Measurements from ENCODE around the gene STAG2.
A peak's percentile ranks its signal among the peaks of the same experiment; 100 is the strongest.
"Not testable (repeated sequence)": the region's sequence is repeated elsewhere in the genome, so short reads cannot be mapped to it uniquely, and the experiment has no call there.

Gene STAG2

DNA sequence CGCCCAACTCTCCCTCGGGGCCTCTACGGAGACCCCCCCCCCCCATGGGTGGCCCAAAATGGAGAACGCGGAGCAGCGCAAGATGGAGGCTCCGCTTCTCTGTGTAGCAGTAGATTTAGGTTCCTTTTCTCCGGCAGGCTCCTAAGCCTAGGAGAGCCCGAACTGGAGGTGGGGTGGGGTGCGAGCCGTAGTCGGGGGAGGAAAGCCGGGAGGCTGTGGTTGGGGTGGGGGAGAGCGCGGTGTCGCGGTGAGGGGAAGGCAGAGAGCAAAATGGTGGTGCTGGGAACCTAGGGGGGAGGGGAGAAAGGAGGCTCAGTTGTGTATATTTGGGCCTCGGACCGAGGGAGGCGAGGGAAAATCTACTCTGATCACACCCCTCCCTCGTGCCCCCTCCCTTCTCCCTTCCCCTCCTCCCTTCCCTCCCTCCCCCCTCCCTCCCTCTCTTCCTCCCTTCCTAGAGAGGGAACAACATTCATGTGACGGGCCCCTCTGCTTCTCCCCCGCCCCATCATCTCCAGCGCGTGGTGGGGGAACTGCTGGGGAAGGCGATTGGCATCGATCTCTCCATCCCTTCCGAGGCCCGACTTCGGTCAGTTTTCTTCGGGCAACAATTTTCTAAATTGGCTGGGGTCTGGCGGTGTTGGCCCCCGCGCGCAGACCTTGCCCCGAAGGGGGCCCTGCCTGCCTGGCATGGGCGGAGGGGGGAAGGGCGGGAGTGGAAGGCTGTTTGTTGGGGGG, at the start of gene STAG2:
Gene STAG2 (plus strand): TSS at position 439 of the 738 bp plus-strand sequence. CDS start 60,922 bp downstream, outside the sequence.
- DNase-seq (ENCODE audit: low read depth) = peak; percentile 25

DNA sequence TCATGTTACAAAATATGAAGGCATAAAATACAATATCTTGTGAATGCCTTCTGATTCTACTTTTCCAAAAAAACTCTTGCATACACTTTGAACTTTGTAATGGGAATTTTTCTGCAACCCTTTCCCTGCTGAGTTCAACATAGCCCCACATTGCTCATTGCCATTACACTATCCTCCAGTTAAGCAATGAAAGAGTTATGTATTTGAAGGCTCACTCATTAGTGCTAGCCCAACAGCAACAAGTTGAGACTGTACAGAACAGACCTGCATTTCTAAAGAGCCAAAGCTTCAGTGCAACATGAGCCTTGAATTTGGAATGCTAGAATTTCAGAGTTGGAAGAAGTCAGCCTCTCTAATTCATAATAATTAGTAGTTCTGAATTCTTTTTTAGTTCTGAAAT, 44.4 kb upstream of the STAG2 start:
- DNase-seq (ENCODE audit: low read depth) = no peak

DNA sequence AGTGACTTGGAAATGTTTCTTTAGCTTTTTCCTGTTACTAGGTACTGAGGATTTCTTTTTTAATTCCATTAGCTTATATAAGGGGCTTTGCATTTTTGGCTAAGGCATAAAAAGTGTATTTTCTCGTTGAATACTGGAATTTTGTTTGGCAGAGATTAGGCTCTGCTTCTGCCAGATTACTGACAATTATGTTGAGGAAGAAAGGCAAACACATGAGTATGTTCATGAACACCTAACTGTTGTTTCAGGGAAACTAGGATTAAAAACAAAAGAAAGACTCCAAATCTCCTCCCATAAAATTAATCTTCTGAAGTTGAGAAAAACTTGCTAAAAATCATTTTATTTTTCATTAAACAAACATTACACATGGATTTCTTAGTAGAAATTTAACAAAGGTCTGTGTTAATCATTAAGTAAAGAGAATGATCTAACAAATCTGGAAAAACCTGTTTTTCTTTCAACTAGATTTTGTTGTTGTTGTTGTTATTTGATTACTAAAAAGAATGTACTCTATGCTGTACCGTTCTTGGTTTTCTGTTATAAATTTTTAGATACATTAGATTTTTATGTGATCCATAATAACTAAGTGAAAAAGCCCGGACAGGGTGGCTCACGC, 43.3 kb upstream of the STAG2 start:
- DNase-seq (ENCODE audit: low read depth) = no peak

DNA sequence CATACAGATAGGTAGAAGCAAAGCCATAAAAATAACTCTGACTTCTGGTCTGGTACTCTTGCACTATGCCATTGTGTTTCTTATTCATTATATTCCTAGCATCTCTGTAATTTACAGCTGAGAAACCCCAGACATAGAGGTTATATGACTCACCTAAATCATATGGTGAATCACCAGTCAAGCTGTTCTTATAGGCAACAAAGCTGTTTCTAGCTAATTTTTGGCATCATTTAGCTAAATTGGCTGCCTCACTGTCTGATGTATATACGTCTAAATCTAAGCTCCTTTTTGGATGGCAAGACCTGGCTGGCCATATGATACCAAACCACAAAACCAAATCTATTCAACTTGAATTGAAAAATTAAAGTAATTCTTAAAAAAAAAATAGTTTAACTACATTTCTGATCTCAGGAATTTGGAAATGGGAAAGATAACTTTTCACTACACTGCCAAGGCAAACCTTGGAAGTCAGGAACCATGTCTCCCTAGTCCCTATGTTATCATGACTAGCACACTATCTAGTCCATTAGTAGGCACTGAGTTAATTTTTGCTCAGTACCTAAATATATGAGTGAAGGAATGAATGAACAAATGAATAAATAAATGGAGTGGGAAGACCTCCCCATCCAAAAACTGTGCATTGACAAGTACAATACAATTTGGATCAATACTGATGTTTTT, 41.3 kb upstream of the STAG2 start:
- DNase-seq (ENCODE audit: low read depth) = no peak

DNA sequence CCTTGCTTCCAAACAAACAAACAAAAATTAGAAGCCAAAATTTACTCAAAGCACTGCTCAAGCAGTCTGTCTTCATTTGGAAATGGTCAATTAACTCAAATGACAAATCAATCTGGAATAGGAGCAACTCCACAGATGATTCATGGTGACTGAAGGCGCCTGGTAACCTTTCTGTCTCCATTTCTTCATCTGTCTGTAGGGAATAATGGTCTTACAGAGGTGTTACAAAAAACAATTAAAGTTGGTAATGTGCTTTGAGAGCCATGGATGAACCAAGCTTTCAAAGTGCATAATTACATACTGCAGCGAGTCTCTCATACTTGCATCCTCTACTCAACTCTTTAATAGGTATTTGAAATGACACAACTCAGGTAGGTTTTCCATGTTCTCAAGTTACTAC, 38.3 kb upstream of the STAG2 start:
- no peak for DNase-seq (ENCODE audit: low read depth)

DNA sequence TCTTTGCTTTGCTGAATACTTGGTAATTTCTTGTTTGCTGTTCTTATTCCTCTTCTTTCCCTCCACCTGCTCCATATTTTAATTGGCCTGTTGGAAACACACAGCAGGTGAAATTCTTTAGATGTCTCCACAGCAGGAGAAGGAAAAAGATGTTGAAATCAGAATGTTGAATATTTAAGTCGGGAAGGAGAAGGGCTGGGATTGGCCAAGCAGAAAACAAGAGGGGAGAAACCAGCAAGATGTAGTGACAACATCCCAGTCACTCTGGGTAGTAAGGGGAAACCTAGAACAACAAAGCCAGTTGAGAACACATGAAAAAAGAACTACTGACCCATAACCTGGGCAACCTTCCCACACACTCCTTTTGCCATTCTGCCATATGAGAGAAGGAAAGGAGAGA, 37.3 kb upstream of the STAG2 start:
- no peak for DNase-seq (ENCODE audit: low read depth)

DNA sequence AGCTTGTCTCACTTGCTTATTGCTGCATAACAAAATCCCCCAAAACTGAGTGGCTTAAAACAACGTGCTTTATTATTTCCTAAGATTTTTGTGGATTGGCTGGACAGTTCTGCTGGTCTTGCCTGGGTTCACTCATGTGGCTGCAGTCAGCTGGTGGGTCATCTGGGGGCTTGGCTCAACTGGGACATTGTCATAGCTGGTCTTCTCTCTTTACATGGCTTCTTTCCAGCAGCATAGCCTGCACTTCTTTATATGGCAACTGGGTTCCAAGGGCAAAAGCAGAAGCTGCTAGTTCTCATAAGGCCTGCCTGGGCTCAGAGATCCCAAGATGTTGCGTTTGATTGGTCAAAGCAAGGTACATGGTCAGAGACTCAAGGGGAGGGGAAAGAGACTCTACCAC, 33.7 kb upstream of the STAG2 start:
- no peak for DNase-seq (ENCODE audit: low read depth)

DNA sequence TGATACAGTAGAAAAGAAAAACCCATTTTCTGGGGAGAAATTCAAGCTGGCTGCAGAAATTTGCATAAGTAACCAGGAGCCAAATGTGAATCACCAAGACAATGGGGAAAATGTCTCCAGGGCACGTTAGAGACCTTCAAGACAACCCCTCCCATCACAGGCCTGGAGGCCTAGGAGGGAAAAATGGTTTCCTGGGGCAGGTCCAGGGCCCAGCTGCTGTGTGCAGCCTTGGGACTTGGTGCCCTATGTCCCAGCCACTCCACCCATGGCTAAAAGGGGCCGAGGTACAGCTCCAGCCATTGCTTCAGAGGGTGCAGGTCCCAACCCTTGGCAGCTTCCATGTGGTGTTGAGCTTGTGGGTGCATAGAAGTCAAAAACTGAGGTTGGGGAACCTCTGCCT, 29.5 kb upstream of the STAG2 start:
- not testable (repeated sequence) for DNase-seq (ENCODE audit: low read depth)

DNA sequence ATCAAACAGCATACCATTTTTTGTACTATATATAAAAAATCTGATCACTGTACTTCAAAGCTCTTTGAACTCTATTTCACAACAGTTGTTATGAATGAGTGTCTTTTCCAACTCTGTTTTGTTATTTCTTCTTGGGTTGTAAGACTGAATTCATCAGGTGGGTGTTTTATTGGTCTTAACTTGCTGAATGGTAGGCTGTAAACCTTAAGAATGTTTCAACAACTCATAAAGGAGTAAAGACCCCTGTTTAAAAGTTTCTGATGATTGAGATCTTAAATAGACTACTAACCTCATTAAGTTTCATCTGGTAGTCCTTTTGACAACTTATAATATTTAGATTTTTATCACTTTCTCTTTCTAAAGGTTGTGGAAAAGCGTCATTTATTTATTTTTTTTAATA, 18.4 kb upstream of the STAG2 start:
- DNase-seq (ENCODE audit: low read depth) = no peak

DNA sequence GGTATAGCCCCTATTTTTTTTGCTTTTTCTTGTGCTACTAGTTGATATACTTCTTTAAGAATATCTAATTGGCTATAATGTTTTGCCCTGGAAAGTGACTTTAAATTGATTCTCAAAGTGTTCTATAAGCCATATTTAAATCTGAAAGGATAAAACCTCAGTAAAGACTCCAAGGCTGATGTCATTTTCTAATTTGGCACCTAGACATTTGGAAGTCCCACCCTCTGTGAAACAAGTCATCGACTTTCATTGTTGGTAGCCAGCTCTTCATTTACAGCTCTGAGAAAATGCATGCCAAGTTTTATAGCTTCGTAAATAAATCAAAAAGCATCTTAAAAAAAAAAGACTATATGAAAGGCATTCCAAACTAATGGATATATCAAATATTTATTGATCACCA, 18.0 kb upstream of the STAG2 start:
- DNase-seq (ENCODE audit: low read depth) = no peak

DNA sequence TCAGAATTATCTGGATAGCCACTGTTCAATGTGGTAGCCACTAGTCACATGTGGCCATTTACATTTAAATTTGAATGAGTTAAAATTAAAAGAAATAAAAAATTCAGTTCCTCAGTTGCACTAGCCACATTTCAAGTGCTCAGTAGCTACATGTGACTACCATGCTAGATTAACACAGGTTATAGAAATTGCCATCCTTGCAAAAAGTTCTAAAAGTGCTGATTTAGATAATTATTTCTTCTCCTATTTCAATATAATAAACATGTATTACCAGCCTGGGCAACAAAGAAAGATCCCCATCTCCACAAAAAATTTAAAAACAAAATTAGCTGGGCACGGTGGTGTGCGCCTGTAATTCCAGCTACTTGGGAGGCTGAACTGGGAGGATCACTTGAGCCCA, 11.7 kb upstream of the STAG2 start:
- DNase-seq (ENCODE audit: low read depth) = no peak

DNA sequence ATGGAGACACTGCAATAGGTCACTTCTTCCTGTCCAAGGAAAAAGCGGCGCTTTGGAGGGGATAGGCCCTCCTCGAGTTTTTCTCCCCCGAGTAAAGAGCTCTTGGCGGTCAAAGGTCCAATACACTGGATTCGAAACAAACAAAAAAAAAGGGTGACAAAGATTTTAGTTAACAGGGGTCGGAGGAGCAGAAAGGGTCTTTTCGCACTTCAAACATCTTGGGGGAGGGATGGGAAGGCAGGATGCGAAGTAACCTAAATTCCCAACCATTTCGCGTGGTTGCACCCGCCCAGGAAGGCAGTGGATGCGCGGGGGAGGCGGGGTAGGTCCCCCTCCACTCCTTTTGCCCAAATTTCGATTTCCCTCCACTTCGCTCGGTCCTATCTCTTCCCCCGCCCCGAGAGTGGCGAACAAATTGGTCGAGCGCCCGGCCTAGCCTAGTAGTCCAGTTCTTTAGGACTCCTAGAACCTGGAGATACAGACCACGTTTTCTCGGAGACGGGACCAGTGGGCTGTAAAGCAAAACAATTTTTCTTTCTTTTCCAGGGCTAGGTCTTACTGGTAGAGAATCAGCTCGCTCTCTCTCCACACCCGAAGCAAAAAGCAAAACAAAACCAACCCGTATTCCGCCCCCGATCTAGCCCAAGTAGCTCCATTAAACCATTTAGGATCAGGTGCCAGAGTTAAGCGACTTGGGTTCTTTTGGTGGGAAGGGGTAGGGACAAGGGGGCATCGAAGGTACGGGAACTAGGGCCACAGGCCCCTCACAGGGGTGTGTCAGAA, 2.0 kb upstream of the STAG2 start:
- DNase-seq (ENCODE audit: low read depth) = no peak

DNA sequence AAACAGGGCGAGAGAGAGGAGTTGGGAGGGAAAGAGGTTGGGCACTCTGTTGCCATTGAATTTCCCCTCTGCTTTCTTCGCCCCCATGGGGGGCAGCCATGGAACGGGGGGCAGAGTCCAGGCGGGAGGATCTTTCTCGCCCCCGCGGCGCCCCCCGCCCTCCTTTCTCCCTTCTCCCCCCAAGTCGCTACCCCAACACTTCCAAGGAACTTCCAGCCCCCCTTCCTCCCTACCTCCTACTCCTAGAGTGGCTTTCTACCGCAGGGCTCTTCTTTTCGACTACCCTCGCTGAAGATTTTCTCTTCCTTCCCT, 594 bp upstream of the STAG2 start:
- DNase-seq (ENCODE audit: low read depth) = no peak

DNA sequence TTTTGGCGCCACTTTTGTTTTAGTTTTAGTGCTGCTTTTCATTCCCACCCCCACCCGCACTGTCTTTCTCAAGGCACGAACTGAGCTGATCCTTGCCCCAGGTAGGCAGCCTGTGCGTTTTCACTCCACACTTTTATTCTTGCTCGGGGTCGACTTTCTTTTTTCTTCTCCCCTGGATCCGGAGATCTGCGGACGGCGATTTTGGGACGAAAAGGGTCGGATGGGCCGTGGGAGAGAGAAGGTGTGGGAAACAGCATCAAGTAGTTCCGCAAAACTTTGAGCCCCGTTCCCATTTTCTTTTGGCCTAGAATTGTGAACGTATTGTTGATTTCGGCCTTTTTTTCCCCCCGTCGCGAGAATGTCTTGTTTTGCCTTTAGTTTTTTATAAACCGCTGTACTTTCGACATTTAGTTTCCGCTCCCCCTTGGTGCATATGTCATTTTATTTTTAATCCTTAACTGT, 531 bp downstream of the STAG2 start:
- DNase-seq (ENCODE audit: low read depth) = no peak

DNA sequence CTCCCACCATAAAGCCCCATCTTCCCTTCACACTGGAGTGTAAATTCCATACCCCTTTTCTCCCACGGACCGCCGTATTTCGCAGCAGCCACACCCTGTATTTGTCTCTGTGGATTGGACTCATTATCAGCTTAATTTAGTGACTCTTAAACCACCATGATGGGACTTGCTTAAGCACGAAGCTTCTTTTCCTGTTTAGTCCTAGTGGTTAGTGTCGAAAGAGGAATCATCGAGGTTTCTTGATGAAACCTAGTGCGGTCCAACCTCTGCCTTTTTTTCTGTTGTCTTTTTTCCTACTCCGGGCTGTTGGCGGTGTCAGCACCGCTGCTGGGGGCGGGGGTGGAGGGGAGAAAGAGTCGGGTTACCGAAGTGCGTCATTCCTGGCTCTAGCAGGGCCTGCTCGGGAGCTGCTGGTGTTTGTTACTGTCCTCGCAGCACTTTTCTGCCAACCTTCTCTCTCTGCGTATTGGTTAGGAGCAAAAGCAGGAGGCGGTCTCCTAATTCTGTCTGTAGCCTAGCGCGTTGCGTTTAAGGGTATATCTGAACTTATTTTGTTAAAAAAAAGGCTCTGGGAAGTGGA, 1.4 kb downstream of the STAG2 start:
- peak; percentile 70 for DNase-seq (ENCODE audit: low read depth)

DNA sequence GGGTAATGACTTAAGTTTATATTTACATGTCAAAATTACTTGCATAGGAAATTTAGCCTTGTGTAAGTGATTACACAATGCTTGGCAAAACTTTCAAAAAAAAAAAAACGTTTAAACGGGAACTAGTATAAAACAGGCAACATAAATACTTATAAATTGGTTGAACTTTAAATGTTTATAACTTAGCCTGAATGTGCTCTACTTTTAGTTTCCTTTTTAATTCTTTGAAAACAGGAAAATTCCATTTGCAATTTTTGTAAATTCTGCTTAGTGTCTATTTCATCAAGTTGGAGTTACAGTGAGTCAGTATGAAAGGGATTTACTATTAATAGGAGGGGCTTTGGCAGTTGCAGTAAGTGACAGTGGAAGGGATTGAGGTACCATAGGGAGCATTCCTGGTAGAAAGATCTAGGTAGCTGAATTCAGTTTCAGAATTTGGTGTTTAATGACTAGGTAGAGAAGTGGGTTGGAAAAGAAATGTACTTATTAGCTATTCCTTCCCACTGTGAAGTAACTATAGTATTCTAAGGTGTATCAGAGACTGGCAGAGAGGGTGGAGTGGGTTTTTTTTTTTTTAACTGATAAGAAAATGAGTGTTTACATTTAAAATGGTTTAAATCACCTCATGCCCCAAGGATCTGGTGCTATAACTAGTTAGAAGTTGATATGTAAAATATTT, 2.8 kb downstream of the STAG2 start:
- DNase-seq (ENCODE audit: low read depth) = no peak

DNA sequence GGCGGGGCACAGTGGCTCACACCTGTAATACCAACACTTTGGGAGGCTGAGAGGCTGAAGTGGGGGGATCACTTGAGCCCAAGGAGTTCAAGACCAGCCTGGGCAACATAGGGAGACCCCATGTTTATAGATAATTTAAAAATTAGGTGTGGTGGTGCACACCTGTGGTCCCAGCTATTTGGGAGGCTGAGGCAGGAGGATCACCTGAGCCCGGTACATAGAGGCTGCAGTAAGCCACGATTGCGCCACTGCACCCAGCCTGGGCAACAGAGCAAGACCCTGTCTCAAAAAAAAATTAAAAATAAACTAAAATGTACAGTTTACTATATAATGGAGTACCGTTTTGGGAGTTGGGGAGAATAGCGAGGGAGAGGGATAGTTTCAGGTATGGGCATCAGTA, 4.2 kb downstream of the STAG2 start:
- DNase-seq (ENCODE audit: low read depth) = no peak

DNA sequence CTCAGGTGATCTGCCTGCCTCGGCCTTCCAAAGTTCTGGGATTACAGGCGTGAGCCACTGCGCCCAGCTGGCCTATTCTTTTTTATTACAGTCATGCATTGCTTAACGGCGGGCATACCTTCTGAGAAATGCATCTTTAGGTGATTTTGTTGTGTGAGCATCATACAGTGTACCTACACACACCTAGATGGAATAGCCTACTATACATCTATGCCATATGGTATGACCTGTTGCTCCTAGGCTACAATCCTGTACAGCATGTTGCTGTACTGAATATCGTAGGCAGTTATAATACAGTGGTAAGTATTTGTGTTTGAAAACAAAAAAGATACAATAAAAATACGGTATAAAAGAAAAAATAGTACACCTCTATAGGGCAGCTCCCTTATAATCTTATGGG, 6.0 kb downstream of the STAG2 start:
- no peak for DNase-seq (ENCODE audit: low read depth)

DNA sequence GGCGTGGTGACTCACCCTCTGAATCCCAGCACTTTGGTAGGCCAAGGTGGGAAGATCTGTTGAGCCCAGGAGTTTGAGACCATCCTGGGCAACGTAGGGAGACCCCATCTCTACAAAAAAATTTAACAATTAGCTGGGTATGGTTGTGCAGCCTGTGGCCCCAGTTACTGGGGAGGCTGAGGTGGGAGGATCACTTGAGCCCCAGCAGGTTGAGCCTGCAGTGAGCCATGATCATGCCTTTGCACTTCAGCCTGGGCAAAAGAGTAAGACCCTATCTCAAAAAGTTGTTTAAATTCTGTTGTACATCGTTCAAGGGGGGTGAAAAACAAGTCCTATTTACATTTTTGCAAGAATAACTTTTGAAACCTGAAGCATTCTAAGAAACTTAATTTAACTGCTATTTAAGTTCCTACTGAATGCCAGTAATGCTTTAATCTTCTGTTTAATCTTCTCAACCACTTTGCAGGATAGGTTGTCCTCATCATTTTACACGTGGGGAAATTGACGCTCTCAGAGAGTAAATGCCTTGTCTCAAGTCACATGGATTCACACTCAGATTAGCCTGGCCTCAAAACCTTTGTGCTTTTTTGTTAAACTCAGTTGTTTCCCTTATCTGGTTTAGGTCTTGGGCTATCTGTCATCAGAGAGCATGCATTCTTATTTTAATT, 7.0 kb downstream of the STAG2 start:
- DNase-seq (ENCODE audit: low read depth) = no peak

DNA sequence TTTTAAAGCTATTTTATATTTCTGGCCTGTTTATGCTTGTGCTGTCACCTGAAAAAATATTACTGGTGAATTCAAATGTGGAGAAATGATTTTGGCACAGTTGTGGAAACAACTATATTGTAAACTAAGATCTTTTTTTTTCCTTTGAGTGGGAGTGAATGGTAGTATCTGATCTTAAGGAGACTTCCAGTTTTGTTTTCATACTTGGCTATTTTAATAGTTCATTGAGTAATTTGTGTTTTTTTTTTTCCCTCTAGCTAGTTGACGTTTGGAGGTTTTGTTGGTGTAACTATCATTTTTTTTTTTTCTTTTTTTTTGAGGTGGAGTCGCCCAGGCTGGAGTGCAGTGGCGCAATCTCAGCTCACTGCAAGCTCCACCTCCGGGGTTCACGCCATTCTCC, 10.5 kb downstream of the STAG2 start:
- DNase-seq (ENCODE audit: low read depth) = no peak

DNA sequence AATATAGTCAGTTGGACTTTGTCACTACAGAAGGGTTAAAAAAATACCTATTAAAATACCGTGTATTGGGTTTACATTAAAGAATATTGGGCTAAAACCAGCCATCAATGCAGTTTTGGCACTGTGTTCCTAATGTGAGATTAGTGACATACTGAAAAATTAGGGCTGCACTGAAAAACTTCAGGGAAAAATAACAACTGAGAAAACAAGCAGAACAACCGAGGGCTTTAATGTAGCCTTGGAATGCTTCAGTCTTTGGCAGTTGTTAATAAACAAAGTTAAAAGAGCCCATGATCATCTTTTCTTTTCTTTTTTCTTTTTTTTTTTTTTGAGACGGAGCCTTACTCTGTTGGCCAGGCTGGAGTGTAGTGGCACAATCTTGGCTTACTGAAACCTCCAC, 12.4 kb downstream of the STAG2 start:
- no peak for DNase-seq (ENCODE audit: low read depth)

Measured in activated gamma-delta T cell treated with anti-CD3 and anti-CD28 coated beads, Interleukin-2, amount 50 U/mL, for 16 hours (primary cell).